WERI-Rb-1 (cell line): ENCODE measurements around the gene AZI2.

Experiments used
- DNase-seq: peaks from one replicate; pipeline ENCODE4 v3.0.0-alpha.2; 2020
- H3K27ac ChIP-seq: fragments of 250-450 bp; sonication (Bioruptor Pico); 2 replicates; pipeline ENCODE4 v1.5.1; 2020; ENCODE audit warnings: mild to moderate bottlenecking, moderate library complexity
- H3K27me3 ChIP-seq: fragments of 250-450 bp; sonication (Bioruptor Pico); 2 replicates; pipeline ENCODE4 v1.5.1; 2021; ENCODE audit warnings: mild to moderate bottlenecking, low read depth, moderate library complexity; ENCODE audit not compliant: insufficient read depth, severe bottlenecking
- H3K36me3 ChIP-seq: fragments of 250-450 bp; sonication (Bioruptor Pico); 2 replicates; pipeline ENCODE4 v1.5.1; 2020; ENCODE audit warnings: mild to moderate bottlenecking, moderate library complexity
- H3K4me3 ChIP-seq: 2 replicates; pipeline ENCODE4 v1.5.1; 2011; ENCODE audit warnings: low read depth, mild to moderate bottlenecking, control low read depth, low read length
- H3K9me3 ChIP-seq: fragments of 250-450 bp; sonication (Bioruptor Pico); 2 replicates; pipeline ENCODE4 v1.5.1; 2021; ENCODE audit warnings: mild to moderate bottlenecking, moderate library complexity; ENCODE audit not compliant: severe bottlenecking
- TF ChIP-seq, protein P1 (sequence below): IDR thresholded peaks from 2 replicates; pipeline ENCODE4 v1.5.1; 2011; ENCODE audit warnings: low read depth, mild to moderate bottlenecking, control low read depth, inconsistent platforms, low read length

AZI2 gene

DNA sequence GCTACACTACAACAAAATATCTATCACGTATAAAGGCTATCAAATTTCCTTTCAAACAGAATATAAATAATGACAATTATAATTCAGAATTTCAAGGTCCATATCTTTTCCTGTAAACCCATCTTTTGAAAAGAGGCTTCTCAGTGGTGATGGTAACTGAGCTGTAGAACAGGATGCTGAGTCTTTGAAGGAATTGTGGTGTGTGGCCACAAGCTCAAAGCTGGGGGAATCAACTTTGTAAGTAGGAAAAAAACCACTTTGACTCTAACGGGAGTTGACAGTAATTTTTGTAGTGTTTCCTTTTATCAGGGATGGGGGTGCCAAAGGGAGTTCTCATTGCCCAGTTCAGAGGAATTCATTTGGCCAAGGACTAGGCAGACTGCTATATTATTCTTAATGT lies 13.4 kb downstream of the AZI2 start:
- H3K27ac ChIP-seq: no peak overlapping the region
- TF ChIP-seq, protein P1, sequence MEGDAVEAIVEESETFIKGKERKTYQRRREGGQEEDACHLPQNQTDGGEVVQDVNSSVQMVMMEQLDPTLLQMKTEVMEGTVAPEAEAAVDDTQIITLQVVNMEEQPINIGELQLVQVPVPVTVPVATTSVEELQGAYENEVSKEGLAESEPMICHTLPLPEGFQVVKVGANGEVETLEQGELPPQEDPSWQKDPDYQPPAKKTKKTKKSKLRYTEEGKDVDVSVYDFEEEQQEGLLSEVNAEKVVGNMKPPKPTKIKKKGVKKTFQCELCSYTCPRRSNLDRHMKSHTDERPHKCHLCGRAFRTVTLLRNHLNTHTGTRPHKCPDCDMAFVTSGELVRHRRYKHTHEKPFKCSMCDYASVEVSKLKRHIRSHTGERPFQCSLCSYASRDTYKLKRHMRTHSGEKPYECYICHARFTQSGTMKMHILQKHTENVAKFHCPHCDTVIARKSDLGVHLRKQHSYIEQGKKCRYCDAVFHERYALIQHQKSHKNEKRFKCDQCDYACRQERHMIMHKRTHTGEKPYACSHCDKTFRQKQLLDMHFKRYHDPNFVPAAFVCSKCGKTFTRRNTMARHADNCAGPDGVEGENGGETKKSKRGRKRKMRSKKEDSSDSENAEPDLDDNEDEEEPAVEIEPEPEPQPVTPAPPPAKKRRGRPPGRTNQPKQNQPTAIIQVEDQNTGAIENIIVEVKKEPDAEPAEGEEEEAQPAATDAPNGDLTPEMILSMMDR: no peak
- H3K27me3 ChIP-seq: no peaks in the 10 kb centered on the region
- DNase-seq: no peak
- H3K4me3 ChIP-seq: no peak overlapping the region
- peaks cover 20% of the 10 kb centered on the region for H3K36me3 ChIP-seq
- H3K9me3 ChIP-seq: no peaks in the 10 kb centered on the region

DNA sequence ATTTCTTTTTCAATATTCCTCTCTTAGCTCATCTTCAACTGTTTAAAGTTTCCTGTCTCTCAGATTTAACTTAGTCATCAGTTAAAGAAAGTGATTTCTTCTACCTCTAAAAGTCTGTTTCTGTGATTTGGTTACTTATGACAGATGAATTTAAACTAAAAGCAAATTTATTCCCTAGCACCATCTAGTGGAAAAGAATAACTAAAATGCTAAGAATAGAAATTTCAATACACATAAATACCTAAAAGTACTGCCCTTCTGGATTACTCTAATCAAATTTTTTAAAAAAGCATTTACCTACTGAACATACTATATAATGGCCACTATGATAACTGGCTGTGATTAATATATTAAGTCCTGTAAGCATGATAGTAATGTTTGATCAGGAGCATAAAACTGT lies 14.1 kb downstream of the AZI2 start:
- TF ChIP-seq, protein P1: no peak
- peaks cover 17% of the 10 kb centered on the region for H3K36me3 ChIP-seq

DNA sequence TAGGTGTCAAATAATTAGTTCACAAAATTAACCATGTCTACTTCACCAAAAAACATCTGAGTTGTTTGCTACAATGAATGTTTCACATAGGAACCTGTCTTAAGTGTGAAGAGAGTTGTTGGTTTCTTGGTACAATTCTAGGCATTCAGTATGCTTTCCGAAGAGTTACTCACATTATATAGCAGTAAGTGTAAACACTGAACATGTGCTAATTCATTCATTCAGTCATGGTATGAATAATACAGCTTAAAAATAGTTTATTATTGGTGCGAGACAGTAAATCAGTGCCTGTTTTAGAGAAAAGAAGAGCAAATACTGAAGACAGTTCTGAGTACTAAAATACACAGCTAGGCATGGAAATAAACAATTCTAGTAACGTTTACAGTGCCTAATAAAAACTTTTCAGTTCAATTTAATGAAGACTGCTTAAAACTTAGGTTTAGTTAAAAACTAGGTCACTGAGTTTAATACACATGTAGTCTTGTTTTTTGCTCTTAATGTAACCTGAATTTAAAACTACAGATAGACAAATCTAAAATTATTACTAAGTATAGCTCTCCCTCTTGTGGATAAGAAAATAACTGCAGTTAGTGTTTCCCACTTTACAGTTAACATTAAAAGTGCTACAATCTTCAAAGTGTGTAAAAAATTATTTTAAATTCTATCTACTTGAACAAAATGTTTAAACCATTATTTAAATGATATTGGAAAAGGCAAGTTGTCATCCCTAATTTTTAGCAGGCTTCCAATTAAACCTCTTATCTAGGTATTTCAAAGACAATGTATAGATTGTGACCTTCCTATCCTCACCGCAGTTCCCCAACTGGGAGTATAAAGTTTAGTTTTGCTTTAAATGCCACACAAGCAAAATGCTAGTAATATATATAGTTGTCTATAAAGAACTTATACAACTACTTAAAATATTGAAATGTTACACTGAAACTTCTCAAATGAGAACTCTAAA lies 20.2 kb downstream of the AZI2 start:
- no peak for DNase-seq
- H3K4me3 ChIP-seq: no peak overlapping the region
- H3K9me3 ChIP-seq: no peaks in the 10 kb centered on the region
- no peaks in the 10 kb centered on the region for H3K27me3 ChIP-seq
- peaks cover 20% of the 10 kb centered on the region for H3K36me3 ChIP-seq
- TF ChIP-seq, protein P1: no peak
- H3K27ac ChIP-seq: no peak overlapping the region

More for the DNA sequence above, 14.1 kb downstream of the AZI2 start:
- Histone ChIP-seq H3K27me3 (no peaks in the 10 kb centered on the region), H3K27ac (no peak overlapping the region), H3K9me3 (no peaks in the 10 kb centered on the region), H3K4me3 (no peak overlapping the region)
- DNase-seq: no peak

DNA sequence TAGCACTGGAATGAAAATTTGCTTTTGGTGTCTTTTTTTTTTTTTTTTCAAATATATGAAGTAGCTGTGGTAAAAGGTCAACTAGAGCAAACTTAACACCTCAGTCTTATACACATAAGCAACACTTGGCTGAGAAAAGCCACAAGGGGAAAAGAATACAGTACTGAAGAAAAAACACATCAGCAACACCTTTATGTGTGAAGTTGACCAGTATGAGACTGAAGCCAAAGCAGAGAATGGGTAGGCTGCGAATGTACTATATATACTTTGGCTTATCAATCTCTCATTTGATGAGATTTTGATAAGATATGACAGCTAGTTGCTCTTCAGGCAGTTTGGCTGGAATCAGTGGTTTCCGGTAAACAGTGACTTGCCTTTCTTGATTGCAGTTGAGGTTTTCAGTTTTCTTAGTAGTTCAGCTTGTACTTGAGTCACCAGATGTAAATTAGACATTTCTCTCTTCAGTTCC lies 22.1 kb downstream of the AZI2 start:
- no peak overlapping the region for H3K27ac ChIP-seq
- H3K4me3 ChIP-seq: no peak overlapping the region
- DNase-seq: no peak
- TF ChIP-seq, protein P1: no peak
- no peaks in the 10 kb centered on the region for H3K9me3 ChIP-seq
- peaks cover 20% of the 10 kb centered on the region for H3K36me3 ChIP-seq
- H3K27me3 ChIP-seq: no peaks in the 10 kb centered on the region

DNA sequence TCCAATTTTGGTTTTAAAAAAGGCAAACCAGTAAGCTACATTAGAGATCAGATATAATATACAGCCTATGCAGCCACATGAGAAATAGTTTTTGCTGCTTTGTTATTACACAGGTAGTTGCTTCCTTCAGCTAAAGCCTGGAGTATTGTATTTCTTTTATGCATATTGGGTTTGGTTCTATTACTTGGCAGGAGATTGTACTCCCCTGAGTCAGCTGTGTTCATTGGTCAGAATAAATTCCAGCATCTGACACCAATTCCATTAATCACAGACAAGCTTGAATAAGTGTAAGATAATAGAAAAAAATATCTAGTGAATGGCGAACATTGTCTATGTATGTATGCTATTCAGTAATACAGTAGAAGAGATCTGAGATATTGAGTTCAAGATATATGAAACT lies 26.2 kb downstream of the AZI2 start:
- Histone ChIP-seq H3K9me3 (no peaks in the 10 kb centered on the region), H3K27ac (no peak overlapping the region), H3K27me3 (no peaks in the 10 kb centered on the region), H3K36me3 (peaks cover 20% of the 10 kb centered on the region), H3K4me3 (no peak overlapping the region)
- no peak for DNase-seq
- TF ChIP-seq, protein P1: no peak

DNA sequence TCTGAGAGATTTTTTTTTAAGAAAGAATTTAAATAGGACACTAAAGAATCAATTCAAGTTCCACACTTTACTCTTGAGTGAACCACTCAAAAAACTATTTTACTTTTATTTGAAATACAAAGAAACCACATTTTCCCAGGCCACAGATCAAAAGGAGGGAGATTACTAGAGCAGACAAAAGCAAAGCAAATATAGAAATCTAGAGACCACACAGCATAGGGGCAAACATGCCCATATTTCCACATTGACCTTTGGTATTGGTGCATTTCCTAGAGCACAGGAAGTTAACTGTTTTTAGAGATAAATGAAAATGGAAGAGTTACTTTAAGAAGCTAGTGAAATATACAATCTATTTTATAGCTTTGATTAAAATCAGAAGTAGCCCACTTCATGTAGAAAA lies 27.6 kb downstream of the AZI2 start:
- Histone ChIP-seq H3K36me3 (peaks cover 20% of the 10 kb centered on the region), H3K27ac (no peak overlapping the region), H3K27me3 (no peaks in the 10 kb centered on the region), H3K4me3 (no peak overlapping the region), H3K9me3 (no peaks in the 10 kb centered on the region)
- TF ChIP-seq, protein P1: no peak
- no peak for DNase-seq
